ENCODE data around the gene DNTT.
"Not testable (repeated sequence)": the region's sequence is repeated elsewhere in the genome, so short reads cannot be mapped to it uniquely, and the experiment has no call there.

DNTT gene

GRCh38 chr10:96306516-96306915, 2.3 kb downstream of the DNTT start:
- no peak for TF ChIP-seq CTCF (IDR thresholded peaks at IDR 0.05; ENCODE audit: insufficient read depth, low read length, poor library complexity, severe bottlenecking)
- no peak for DNase-seq (ENCODE audit: extremely low read depth, insufficient read length)
- no peak overlapping the region for H3K4me3 ChIP-seq (replicated peaks; ENCODE audit: low read depth, low read length)
- no peaks in the 10 kb centered on the region for H3K27me3 ChIP-seq (replicated peaks; ENCODE audit: control insufficient read depth, insufficient read depth, low read length)
- no peaks in the 10 kb centered on the region for H3K36me3 ChIP-seq (ENCODE audit: control insufficient read depth, insufficient read depth, low read length)

GRCh38 chr10:96308854-96309253, 4.6 kb downstream of the DNTT start:
- not testable (repeated sequence) for H3K4me3 ChIP-seq (replicated peaks; ENCODE audit: low read depth, low read length); H3K36me3 ChIP-seq (ENCODE audit: control insufficient read depth, insufficient read depth, low read length); H3K27me3 ChIP-seq (replicated peaks; ENCODE audit: control insufficient read depth, insufficient read depth, low read length); DNase-seq (ENCODE audit: extremely low read depth, insufficient read length)

GRCh38 chr10:96309628-96310320, 5.5 kb downstream of the DNTT start:
- DNase-seq (ENCODE audit: extremely low read depth, insufficient read length): no peak
- Histone ChIP-seq H3K4me3 (replicated peaks; ENCODE audit: low read depth, low read length) (no peak overlapping the region), H3K36me3 (ENCODE audit: control insufficient read depth, insufficient read depth, low read length) (no peaks in the 10 kb centered on the region), H3K27me3 (replicated peaks; ENCODE audit: control insufficient read depth, insufficient read depth, low read length) (no peaks in the 10 kb centered on the region)
- TF ChIP-seq CTCF (IDR thresholded peaks at IDR 0.05; ENCODE audit: insufficient read depth, low read length, poor library complexity, severe bottlenecking): no peak

- TF ChIP-seq CTCF (IDR thresholded peaks at IDR 0.05; ENCODE audit: insufficient read depth, low read length, poor library complexity, severe bottlenecking): no peak
- H3K27me3 ChIP-seq (replicated peaks; ENCODE audit: control insufficient read depth, insufficient read depth, low read length): no peaks in the 10 kb centered on the region
- no peaks in the 10 kb centered on the region for H3K36me3 ChIP-seq (ENCODE audit: control insufficient read depth, insufficient read depth, low read length)
- no peak for DNase-seq (ENCODE audit: extremely low read depth, insufficient read length)
- no peak overlapping the region for H3K4me3 ChIP-seq (replicated peaks; ENCODE audit: low read depth, low read length)
Observed at GRCh38 chr10:96310321-96310669, 6.1 kb downstream of the DNTT start.

GRCh38 chr10:96311180-96311715, 7.0 kb downstream of the DNTT start:
- no peak for TF ChIP-seq CTCF (IDR thresholded peaks at IDR 0.05; ENCODE audit: insufficient read depth, low read length, poor library complexity, severe bottlenecking)

GRCh38 chr10:96313344-96313743, 9.1 kb downstream of the DNTT start:
- no peak for TF ChIP-seq CTCF (IDR thresholded peaks at IDR 0.05; ENCODE audit: insufficient read depth, low read length, poor library complexity, severe bottlenecking)
- no peak for DNase-seq (ENCODE audit: extremely low read depth, insufficient read length)
- no peaks in the 10 kb centered on the region for H3K36me3 ChIP-seq (ENCODE audit: control insufficient read depth, insufficient read depth, low read length)
- H3K4me3 ChIP-seq (replicated peaks; ENCODE audit: low read depth, low read length): no peak overlapping the region
- H3K27me3 ChIP-seq (replicated peaks; ENCODE audit: control insufficient read depth, insufficient read depth, low read length): no peaks in the 10 kb centered on the region

More at GRCh38 chr10:96311180-96311715, 7.0 kb downstream of the DNTT start:
- Histone ChIP-seq H3K27me3 (replicated peaks; ENCODE audit: control insufficient read depth, insufficient read depth, low read length) (no peaks in the 10 kb centered on the region), H3K36me3 (ENCODE audit: control insufficient read depth, insufficient read depth, low read length) (no peaks in the 10 kb centered on the region), H3K4me3 (replicated peaks; ENCODE audit: low read depth, low read length) (no peak overlapping the region)
- DNase-seq (ENCODE audit: extremely low read depth, insufficient read length): no peak

All from GM06990 (cell line).